NT2/D1 (cell line): ENCODE measurements around the gene ABCB1.

ENCODE experiments used
- SUZ12 ChIP-seq: IDR thresholded peaks from 2 replicates; pipeline ENCODE4 v1.6.1; 2011; ENCODE audit not compliant: insufficient read length, insufficient read depth; ENCODE audit errors: extremely low read depth
- YY1 ChIP-seq: IDR thresholded peaks from 2 replicates; pipeline ENCODE4 v1.6.1; 2011; ENCODE audit not compliant: insufficient read length, insufficient read depth
- ZNF274 ChIP-seq: IDR thresholded peaks from 2 replicates; pipeline ENCODE4 v1.6.1; 2011; ENCODE audit warnings: mild to moderate bottlenecking, low read depth, low read length

DNA sequence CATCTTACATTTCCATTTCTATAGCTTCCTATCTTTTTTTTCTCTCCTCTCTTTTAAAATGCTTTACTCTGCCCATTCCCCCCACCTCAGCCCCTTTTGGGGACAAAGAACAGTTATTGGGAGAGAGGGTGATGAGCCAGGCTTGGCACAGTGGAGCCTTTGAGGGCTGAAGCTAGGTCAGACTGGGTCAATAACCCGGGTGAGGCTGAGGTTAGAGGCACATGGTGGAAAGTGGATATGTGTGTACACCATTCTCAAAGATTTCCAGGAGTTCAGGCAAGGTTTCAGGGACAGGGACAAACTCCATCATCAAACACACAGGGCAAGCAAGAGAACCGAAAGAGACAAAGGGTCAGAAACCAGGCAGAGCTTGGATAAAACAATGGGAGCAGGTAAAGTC is 136.7 kb downstream of the ABCB1 start:
- TF ChIP-seq YY1 (no peak), ZNF274 (no peak), SUZ12 (no peak)
